ENCODE data around the gene GPHB5.

- TF ChIP-seq CTCF (IDR thresholded peaks at IDR 0.05): no peak
- no peak for TF ChIP-seq POLR2A (IDR thresholded peaks at IDR 0.05)
Measured at GRCh38 chr14:63267171-63267570, 51.6 kb downstream of the GPHB5 start.
